Endodermal cell (in vitro differentiated cells): Measurements from ENCODE around the gene FAM210A. TPM values are rescaled to one million over a fixed set of nuclear protein-coding genes. Genes with fewer than 3 reads are reported as not detected.
A peak's percentile ranks its signal among the peaks of the same experiment; 100 is the strongest.

Experiments
- DNase-seq: peaks from one replicate; pipeline ENCODE4 v3.0.0-alpha.2; 2017
- H3K27ac ChIP-seq: 2 replicates; pipeline ENCODE4 v1.5.1; 2013; ENCODE audit warnings: mild to moderate bottlenecking, low read depth, low read length, moderate library complexity
- H3K27me3 ChIP-seq: 2 replicates; pipeline ENCODE4 v1.6.1; 2013; ENCODE audit warnings: mild to moderate bottlenecking, low read length, moderate library complexity; ENCODE audit not compliant: insufficient read depth, control insufficient read depth, poor library complexity, severe bottlenecking
- H3K36me3 ChIP-seq: 2 replicates; pipeline ENCODE4 v1.7.0; 2013; ENCODE audit warnings: mild to moderate bottlenecking, low read length, moderate library complexity; ENCODE audit not compliant: control insufficient read depth, insufficient read depth
- H3K4me1 ChIP-seq: one replicate; pipeline ENCODE4 v1.7.0; 2013; ENCODE audit warnings: low read length; ENCODE audit not compliant: control insufficient read depth, insufficient read depth
- H3K4me3 ChIP-seq: 2 replicates; pipeline ENCODE4 v1.5.1; 2013; ENCODE audit warnings: mild to moderate bottlenecking, low read length, moderate library complexity
- H3K9ac ChIP-seq: 2 replicates; pipeline ENCODE4 v1.6.1; 2013; ENCODE audit warnings: mild to moderate bottlenecking, low read length, moderate library complexity; ENCODE audit not compliant: poor library complexity, severe bottlenecking; ENCODE audit errors: extremely low read depth
- H3K9me3 ChIP-seq: 2 replicates; pipeline ENCODE4 v1.6.1; 2013; ENCODE audit warnings: mild to moderate bottlenecking, low read length, moderate library complexity; ENCODE audit not compliant: control insufficient read depth
- H3K27ac Mint-ChIP-seq: 2 replicates; pipeline ENCODE4 v1.8.0; 2020; ENCODE audit warnings: mixed read lengths
- H3K27me3 Mint-ChIP-seq: 2 replicates; pipeline ENCODE4 v1.8.0; 2021; ENCODE audit warnings: mild to moderate bottlenecking, mixed read lengths; ENCODE audit not compliant: insufficient read depth
- H3K36me3 Mint-ChIP-seq: 2 replicates; pipeline ENCODE4 v1.8.0; 2020; ENCODE audit warnings: low read depth, mixed read lengths
- H3K4me1 Mint-ChIP-seq: 2 replicates; pipeline ENCODE4 v1.8.0; 2020; ENCODE audit warnings: mixed read lengths
- H3K4me3 Mint-ChIP-seq: 2 replicates; pipeline ENCODE4 v1.8.0; 2020; ENCODE audit warnings: mild to moderate bottlenecking, moderate library complexity, mixed read lengths
- H3K9me3 Mint-ChIP-seq: 2 replicates; pipeline ENCODE4 v1.8.0; 2020; ENCODE audit warnings: mild to moderate bottlenecking, mixed read lengths
- WGBS, 2 experiments: methylation state at CpG; one replicate each; pipeline versions ENCODE4 v1.1.5 to v1.1.7; 2013; ENCODE audit warnings: missing lambda C conversion rate in 2 of 2, mixed read lengths in 1 of 2; ENCODE audit not compliant: insufficient coverage in 1 of 2, insufficient read length in 1 of 2; 5-methylcytosine and 5-hydroxymethylcytosine counted together
- total RNA-seq, 2 donors: library from RNA; stranded (reverse); fragmentation: NEBNext Ultra II Directional in 1 of 2; extraction: Animal tissue kit (Norgen Biotek cat#: 25700) in 1 of 2; gene quantifications; 2 replicates in 1 of 2; 3 replicates in 1 of 2; pipeline ENCODE4 v1.2.1, GENCODE V29; 2021
- TF ChIP-seq, protein P1 (sequence below): fragments of 200-600 bp; sonication (generic); conservative IDR thresholded peaks from 2 replicates; pipeline ENCODE4 v1.5.0; 2021; ENCODE audit warnings: antibody characterized with exemption, mild to moderate bottlenecking

Gene FAM210A
- total RNA-seq, 2 donors from 2014 or later: 23.2 to 27.0 TPM

GRCh38 chr18:13658436-13659204, 67.7 kb downstream of the FAM210A start:
- Histone ChIP-seq H3K4me1 (no peaks in the 10 kb centered on the region), H3K27ac (no peak overlapping the region), H3K4me3 (no peak overlapping the region), H3K9me3 (no peaks in the 10 kb centered on the region), H3K27me3 (no peaks in the 10 kb centered on the region), H3K36me3 (peaks cover 4% of the 10 kb centered on the region), H3K9ac (no peak overlapping the region)
- peaks cover 5% of the 10 kb centered on the region for H3K36me3 Mint-ChIP-seq
- H3K4me1 Mint-ChIP-seq: peaks cover 5% of the 10 kb centered on the region
- no peaks in the 10 kb centered on the region for H3K9me3 Mint-ChIP-seq
- DNase-seq: no peak
- H3K27me3 Mint-ChIP-seq: no peaks in the 10 kb centered on the region
- TF ChIP-seq, protein P1, sequence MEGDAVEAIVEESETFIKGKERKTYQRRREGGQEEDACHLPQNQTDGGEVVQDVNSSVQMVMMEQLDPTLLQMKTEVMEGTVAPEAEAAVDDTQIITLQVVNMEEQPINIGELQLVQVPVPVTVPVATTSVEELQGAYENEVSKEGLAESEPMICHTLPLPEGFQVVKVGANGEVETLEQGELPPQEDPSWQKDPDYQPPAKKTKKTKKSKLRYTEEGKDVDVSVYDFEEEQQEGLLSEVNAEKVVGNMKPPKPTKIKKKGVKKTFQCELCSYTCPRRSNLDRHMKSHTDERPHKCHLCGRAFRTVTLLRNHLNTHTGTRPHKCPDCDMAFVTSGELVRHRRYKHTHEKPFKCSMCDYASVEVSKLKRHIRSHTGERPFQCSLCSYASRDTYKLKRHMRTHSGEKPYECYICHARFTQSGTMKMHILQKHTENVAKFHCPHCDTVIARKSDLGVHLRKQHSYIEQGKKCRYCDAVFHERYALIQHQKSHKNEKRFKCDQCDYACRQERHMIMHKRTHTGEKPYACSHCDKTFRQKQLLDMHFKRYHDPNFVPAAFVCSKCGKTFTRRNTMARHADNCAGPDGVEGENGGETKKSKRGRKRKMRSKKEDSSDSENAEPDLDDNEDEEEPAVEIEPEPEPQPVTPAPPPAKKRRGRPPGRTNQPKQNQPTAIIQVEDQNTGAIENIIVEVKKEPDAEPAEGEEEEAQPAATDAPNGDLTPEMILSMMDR: no peak
- H3K4me3 Mint-ChIP-seq: no peak overlapping the region
- 91 to 94% methylated on average over 6 to 8 of the region's 8 CpGs for WGBS, 2 experiments
- peak overlapping the region; percentile 63 for H3K27ac Mint-ChIP-seq

DNA sequence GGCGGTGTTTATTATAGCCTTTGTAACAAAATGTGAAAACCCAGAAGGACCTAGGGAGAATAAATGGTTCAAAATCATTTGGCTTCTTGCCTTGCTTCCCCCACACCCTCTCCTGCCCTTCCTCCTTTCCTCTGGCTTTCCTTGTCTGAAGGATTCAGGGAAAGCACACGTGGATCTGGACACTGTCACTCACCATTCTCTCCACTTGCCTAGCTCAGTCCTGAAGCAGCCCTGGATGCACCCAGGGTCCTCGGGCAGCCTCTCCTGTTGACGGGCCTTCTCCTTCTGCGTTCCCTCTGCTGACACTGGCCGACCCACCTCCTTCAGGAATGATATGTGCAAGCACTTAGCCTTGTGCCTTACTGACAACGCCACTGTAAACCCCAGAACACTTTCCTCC, 68.4 kb downstream of the FAM210A start:
- 74 to 75% methylated on average over 5 to 7 of the region's 7 CpGs for WGBS, 2 experiments
- H3K4me3 Mint-ChIP-seq: no peak overlapping the region
- DNase-seq: no peak
- H3K36me3 ChIP-seq: peaks cover 4% of the 10 kb centered on the region
- no peaks in the 10 kb centered on the region for H3K9me3 Mint-ChIP-seq
- no peaks in the 10 kb centered on the region for H3K36me3 Mint-ChIP-seq
- H3K27ac Mint-ChIP-seq: peak overlapping the region; percentile 63
- no peak overlapping the region for H3K4me3 ChIP-seq
- no peaks in the 10 kb centered on the region for H3K27me3 ChIP-seq
- no peak overlapping the region for H3K9ac ChIP-seq
- H3K27me3 Mint-ChIP-seq: no peaks in the 10 kb centered on the region
- no peak overlapping the region for H3K27ac ChIP-seq
- TF ChIP-seq, protein P1: no peak
- no peaks in the 10 kb centered on the region for H3K4me1 ChIP-seq
- no peaks in the 10 kb centered on the region for H3K9me3 ChIP-seq
- peaks cover 5% of the 10 kb centered on the region for H3K4me1 Mint-ChIP-seq

DNA sequence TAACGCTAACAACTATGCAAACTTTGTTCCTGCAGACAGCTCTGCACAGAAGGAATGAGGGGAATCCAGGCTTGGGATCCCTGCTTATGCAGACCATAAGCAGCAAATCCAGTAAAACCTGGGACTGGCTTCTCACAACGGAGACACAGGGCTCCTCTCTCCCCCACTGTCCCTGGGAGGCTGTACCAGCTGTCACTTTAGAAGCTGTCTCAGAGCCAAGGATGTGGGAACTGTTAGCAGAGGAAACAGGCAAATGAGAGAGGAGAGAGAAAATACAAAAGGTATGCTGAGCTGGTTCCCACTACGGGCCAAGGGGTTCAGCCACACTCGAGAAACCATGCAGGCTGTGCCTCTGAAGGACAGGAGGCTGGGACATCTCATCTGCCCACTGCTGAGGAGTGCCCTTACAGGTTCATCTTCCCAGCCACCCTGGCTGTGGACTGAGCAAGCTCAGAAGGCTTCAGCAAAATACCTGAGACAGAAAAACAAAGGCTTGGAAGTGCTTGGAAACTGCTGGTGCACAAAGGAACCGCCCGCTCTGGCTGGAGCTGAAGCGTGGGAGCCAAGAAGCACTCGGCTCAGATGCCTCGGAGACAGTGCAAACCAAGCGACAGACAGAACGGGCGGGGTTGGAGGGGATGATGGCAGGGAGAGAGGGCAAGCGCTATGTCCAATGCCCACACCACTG, 72.5 kb downstream of the FAM210A start:
- peak; percentile 59 for DNase-seq
- TF ChIP-seq, protein P1: no peak
- Histone ChIP-seq H3K27ac (peak overlapping the region; percentile 19), H3K9ac (no peak overlapping the region), H3K4me3 (no peak overlapping the region), H3K36me3 (no peaks in the 10 kb centered on the region), H3K9me3 (no peaks in the 10 kb centered on the region), H3K27me3 (no peaks in the 10 kb centered on the region), H3K4me1 (no peaks in the 10 kb centered on the region)
- no peaks in the 10 kb centered on the region for H3K27me3 Mint-ChIP-seq
- no peak overlapping the region for H3K4me3 Mint-ChIP-seq
- no peaks in the 10 kb centered on the region for H3K9me3 Mint-ChIP-seq
- no peaks in the 10 kb centered on the region for H3K36me3 Mint-ChIP-seq
- WGBS, 2 experiments: 90 to 91% methylated on average over 11 to 13 of the region's 13 CpGs
- peaks cover 11% of the 10 kb centered on the region for H3K4me1 Mint-ChIP-seq
- no peak overlapping the region for H3K27ac Mint-ChIP-seq
